ENCODE results near the gene OR5C1.
"Not testable (repeated sequence)": the region's sequence is repeated elsewhere in the genome, so short reads cannot be mapped to it uniquely, and the experiment has no call there.

The OR5C1 gene

GRCh38 chr9:122837266-122837850 is 48.6 kb downstream of the OR5C1 start:
- Histone ChIP-seq H3K9me3 (ENCODE audit: severe bottlenecking) (no peaks in the 10 kb centered on the region), H3K27ac (no peak overlapping the region), H3K36me3 (no peaks in the 10 kb centered on the region), H3K4me3 (ENCODE audit: low read depth, low read length) (no peak overlapping the region), H3K27me3 (ENCODE audit: insufficient read depth, low read depth, severe bottlenecking) (no peaks in the 10 kb centered on the region)
- no peak for DNase-seq
- TF ChIP-seq, protein P1, sequence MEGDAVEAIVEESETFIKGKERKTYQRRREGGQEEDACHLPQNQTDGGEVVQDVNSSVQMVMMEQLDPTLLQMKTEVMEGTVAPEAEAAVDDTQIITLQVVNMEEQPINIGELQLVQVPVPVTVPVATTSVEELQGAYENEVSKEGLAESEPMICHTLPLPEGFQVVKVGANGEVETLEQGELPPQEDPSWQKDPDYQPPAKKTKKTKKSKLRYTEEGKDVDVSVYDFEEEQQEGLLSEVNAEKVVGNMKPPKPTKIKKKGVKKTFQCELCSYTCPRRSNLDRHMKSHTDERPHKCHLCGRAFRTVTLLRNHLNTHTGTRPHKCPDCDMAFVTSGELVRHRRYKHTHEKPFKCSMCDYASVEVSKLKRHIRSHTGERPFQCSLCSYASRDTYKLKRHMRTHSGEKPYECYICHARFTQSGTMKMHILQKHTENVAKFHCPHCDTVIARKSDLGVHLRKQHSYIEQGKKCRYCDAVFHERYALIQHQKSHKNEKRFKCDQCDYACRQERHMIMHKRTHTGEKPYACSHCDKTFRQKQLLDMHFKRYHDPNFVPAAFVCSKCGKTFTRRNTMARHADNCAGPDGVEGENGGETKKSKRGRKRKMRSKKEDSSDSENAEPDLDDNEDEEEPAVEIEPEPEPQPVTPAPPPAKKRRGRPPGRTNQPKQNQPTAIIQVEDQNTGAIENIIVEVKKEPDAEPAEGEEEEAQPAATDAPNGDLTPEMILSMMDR (IDR thresholded peaks at IDR 0.05; ENCODE audit: low read depth, low read length) = no peak

DNA sequence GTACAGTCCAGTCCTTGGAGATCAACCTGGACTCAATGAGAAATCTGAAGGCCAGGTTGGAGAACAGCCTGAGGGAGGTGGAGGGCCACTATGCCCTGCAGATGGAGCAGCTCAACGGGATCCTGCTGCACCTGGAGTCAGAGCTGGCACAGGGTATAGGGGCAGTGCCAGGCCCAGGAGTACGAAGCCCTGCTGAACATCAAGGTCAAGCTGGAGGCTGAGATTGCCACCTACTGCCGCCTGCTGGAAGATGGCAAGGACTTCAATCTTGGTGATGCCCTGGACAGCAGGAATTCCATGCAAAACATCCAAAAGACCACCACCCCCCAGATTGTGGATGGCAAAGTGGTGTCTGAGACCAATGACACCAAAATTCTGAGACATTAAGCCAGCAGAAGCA is 49.7 kb downstream of the OR5C1 start:
- not testable (repeated sequence) for H3K27me3 ChIP-seq (ENCODE audit: insufficient read depth, low read depth, severe bottlenecking); H3K36me3 ChIP-seq; H3K27ac ChIP-seq; H3K4me3 ChIP-seq (ENCODE audit: low read depth, low read length); H3K9me3 ChIP-seq (ENCODE audit: severe bottlenecking); DNase-seq
- TF ChIP-seq, protein P1 (IDR thresholded peaks at IDR 0.05; ENCODE audit: low read depth, low read length) = peak; percentile 48

Data from WERI-Rb-1 (cell line).